ENCODE data around the gene ADAMTS6. TPM values are rescaled to one million over a fixed set of nuclear protein-coding genes. Genes with fewer than 3 reads are reported as not detected.
A peak's percentile ranks its signal among the peaks of the same experiment; 100 is the strongest.

The ADAMTS6 gene
- total RNA-seq, 1 experiment from 2014 or later = 4.5 TPM

- in situ Hi-C loops (cut with HindIII; ENCODE audit: low pct_unique_long_range_greater_than_20kb, low sequenced_read_pairs) = no loop called here
- DNase-seq (ENCODE audit: low read depth, low spot score) = peak; percentile 40
Measured at GRCh38 chr5:65262649-65263059, 219.1 kb downstream of the ADAMTS6 start.

- peak; percentile 7 for DNase-seq (ENCODE audit: low read depth, low spot score)
Measured at GRCh38 chr5:65262096-65262495, 219.6 kb downstream of the ADAMTS6 start.

GRCh38 chr5:65261499-65261898, 220.2 kb downstream of the ADAMTS6 start:
- no peak for DNase-seq (ENCODE audit: low read depth, low spot score)
- in situ Hi-C loops (cut with HindIII; ENCODE audit: low pct_unique_long_range_greater_than_20kb, low sequenced_read_pairs) = no loop called here

More at GRCh38 chr5:65262096-65262495, 219.6 kb downstream of the ADAMTS6 start:
- in situ Hi-C loops (cut with HindIII; ENCODE audit: low pct_unique_long_range_greater_than_20kb, low sequenced_read_pairs) = no loop called here

- in situ Hi-C loops (cut with HindIII; ENCODE audit: low pct_unique_long_range_greater_than_20kb, low sequenced_read_pairs) = no loop called here
- no peak for DNase-seq (ENCODE audit: low read depth, low spot score)
Measured at GRCh38 chr5:65255294-65255693, 226.4 kb downstream of the ADAMTS6 start.

GRCh38 chr5:65252977-65253376, 228.7 kb downstream of the ADAMTS6 start:
- DNase-seq (ENCODE audit: low read depth, low spot score) = no peak
- in situ Hi-C loops (cut with HindIII; ENCODE audit: low pct_unique_long_range_greater_than_20kb, low sequenced_read_pairs) = no loop called here

GRCh38 chr5:65248896-65249295, 232.8 kb downstream of the ADAMTS6 start:
- in situ Hi-C loops (cut with HindIII; ENCODE audit: low pct_unique_long_range_greater_than_20kb, low sequenced_read_pairs) = no loop called here
- DNase-seq (ENCODE audit: low read depth, low spot score) = no peak

GRCh38 chr5:65247594-65247993, 234.1 kb downstream of the ADAMTS6 start:
- peak; percentile 39 for DNase-seq (ENCODE audit: low read depth, low spot score)

DNA sequence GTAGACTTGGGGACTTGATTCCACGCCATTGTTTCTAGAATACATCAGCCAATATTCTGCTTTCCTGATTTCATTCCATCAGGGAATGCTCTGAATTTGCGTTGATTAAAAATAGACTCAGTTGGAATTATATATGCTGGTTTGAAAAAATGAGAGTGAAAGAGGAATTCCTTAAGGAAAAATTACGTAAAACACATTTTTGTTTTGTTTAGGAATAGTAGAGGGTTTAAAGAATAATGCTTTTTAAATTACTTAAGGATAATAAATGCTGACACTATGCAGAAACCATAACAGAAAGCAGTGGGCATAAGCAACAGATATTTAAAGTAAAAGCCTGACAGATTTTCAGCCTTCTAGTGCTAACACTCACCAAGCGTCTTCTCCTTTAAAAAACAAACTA, 235.0 kb downstream of the ADAMTS6 start:
- in situ Hi-C loops (cut with HindIII; ENCODE audit: low pct_unique_long_range_greater_than_20kb, low sequenced_read_pairs) = no loop called here
- DNase-seq (ENCODE audit: low read depth, low spot score) = no peak

More at GRCh38 chr5:65247594-65247993, 234.1 kb downstream of the ADAMTS6 start:
- in situ Hi-C loops (cut with HindIII; ENCODE audit: low pct_unique_long_range_greater_than_20kb, low sequenced_read_pairs) = no loop called here

GRCh38 chr5:65244031-65244430, 237.7 kb downstream of the ADAMTS6 start:
- in situ Hi-C loops (cut with HindIII; ENCODE audit: low pct_unique_long_range_greater_than_20kb, low sequenced_read_pairs) = no loop called here
- no peak for DNase-seq (ENCODE audit: low read depth, low spot score)

GRCh38 chr5:65243161-65243560, 238.6 kb downstream of the ADAMTS6 start:
- in situ Hi-C loops (cut with HindIII; ENCODE audit: low pct_unique_long_range_greater_than_20kb, low sequenced_read_pairs) = no loop called here

DNA sequence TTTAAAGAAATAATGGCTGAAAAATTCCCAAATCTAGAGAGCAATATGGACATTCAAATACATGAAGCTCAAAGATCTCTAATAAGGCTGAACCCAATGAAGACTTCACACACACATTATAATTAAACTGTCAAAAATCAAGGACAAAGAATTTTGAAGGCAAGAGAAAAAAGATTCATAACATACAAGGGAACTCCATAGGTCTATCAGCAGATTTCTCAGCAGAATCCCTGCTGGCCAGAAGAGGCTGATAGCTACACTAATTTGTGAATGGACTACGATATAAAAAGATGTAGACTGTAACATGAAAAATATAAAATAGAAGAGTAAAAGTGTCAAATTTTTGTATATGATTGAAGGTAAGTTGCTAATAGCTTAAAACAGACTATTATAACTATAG, 251.9 kb downstream of the ADAMTS6 start:
- in situ Hi-C loops (cut with HindIII; ENCODE audit: low pct_unique_long_range_greater_than_20kb, low sequenced_read_pairs) = no loop called here
- DNase-seq (ENCODE audit: low read depth, low spot score) = no peak

More at GRCh38 chr5:65243161-65243560, 238.6 kb downstream of the ADAMTS6 start:
- no peak for DNase-seq (ENCODE audit: low read depth, low spot score)

GRCh38 chr5:65213921-65214525, 267.7 kb downstream of the ADAMTS6 start:
- in situ Hi-C loops (cut with HindIII; ENCODE audit: low pct_unique_long_range_greater_than_20kb, low sequenced_read_pairs) = no loop called here
- peak; percentile 80 for DNase-seq (ENCODE audit: low read depth, low spot score)

DNA sequence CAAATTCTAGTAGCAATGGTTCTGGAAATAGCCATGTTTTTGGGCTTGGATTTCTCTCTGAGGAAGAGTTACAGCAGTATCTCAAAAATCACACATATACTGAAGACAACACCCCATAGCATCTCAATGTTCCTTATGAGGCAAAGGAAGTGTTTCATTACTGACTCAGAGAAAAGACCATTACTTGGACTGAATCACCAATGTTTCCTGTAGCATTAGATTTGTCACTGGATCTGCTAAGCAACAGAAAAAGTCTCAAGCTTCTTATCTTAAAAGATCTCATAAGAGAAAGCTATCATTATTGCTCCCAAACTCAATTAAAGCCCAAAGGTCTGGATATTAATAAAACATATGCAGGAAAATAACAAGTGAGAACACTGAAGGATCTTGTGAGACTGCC, 272.4 kb downstream of the ADAMTS6 start:
- no peak for DNase-seq (ENCODE audit: low read depth, low spot score)
- in situ Hi-C loops (cut with HindIII; ENCODE audit: low pct_unique_long_range_greater_than_20kb, low sequenced_read_pairs) = no loop called here

GRCh38 chr5:65204966-65205365, 276.8 kb downstream of the ADAMTS6 start:
- in situ Hi-C loops (cut with HindIII; ENCODE audit: low pct_unique_long_range_greater_than_20kb, low sequenced_read_pairs) = no loop called here

GRCh38 chr5:65203746-65204145, 278.0 kb downstream of the ADAMTS6 start:
- in situ Hi-C loops (cut with HindIII; ENCODE audit: low pct_unique_long_range_greater_than_20kb, low sequenced_read_pairs) = no loop called here

More at GRCh38 chr5:65204966-65205365, 276.8 kb downstream of the ADAMTS6 start:
- peak; percentile 26 for DNase-seq (ENCODE audit: low read depth, low spot score)

GRCh38 chr5:65199993-65200675, 281.6 kb downstream of the ADAMTS6 start:
- no peak for DNase-seq (ENCODE audit: low read depth, low spot score)
- in situ Hi-C loops (cut with HindIII; ENCODE audit: low pct_unique_long_range_greater_than_20kb, low sequenced_read_pairs) = no loop called here

More at GRCh38 chr5:65203746-65204145, 278.0 kb downstream of the ADAMTS6 start:
- no peak for DNase-seq (ENCODE audit: low read depth, low spot score)

GRCh38 chr5:65198456-65199120, 283.1 kb downstream of the ADAMTS6 start:
- in situ Hi-C loops (cut with HindIII; ENCODE audit: low pct_unique_long_range_greater_than_20kb, low sequenced_read_pairs) = no loop called here
- no peak for DNase-seq (ENCODE audit: low read depth, low spot score)

- in situ Hi-C loops (cut with HindIII; ENCODE audit: low pct_unique_long_range_greater_than_20kb, low sequenced_read_pairs) = no loop called here
- no peak for DNase-seq (ENCODE audit: low read depth, low spot score)
Measured at GRCh38 chr5:65197531-65198455, 283.9 kb downstream of the ADAMTS6 start.

Measured in SK-MEL-5 (cell line).